Naive thymus-derived CD4-positive, alpha-beta T cell (primary cell): Measurements from ENCODE around the gene MCUR1. TPM values are rescaled to one million over a fixed set of nuclear protein-coding genes. Genes with fewer than 3 reads are reported as not detected.

Source experiments
- ATAC-seq: fragments of 150-1000 bp; cut with Tn5 transposase; 2 replicates; pipeline ENCODE4 v1.10.0; 2021; ENCODE audit warnings: mild to moderate bottlenecking, moderate library complexity
- CTCF ChIA-PET: fragments of 350-600 bp; sonication (Branson Sonifier 250); formaldehyde crosslinking; loops from one replicate; lab custom pipeline; 2021; ENCODE audit warnings: antibody characterized with exemption; lab: Charles Lee
- POLR2A ChIA-PET: fragments of 350-600 bp; sonication (Branson Sonifier 250); formaldehyde crosslinking; loops from one replicate; lab custom pipeline; 2021; ENCODE audit warnings: antibody characterized with exemption, inconsistent platforms; lab: Charles Lee
- DNase-seq, 9 donors: peaks; one replicate each; pipeline versions ENCODE4 v3.0.0 to v3.0.0-alpha.2; 2020 to 2022; ENCODE audit warnings: mixed read lengths in 1 of 9
- H3K27ac ChIP-seq: one replicate; pipeline ENCODE4 v1.7.0; 2013; ENCODE audit warnings: mild to moderate bottlenecking, low read depth, low read length, moderate library complexity
- H3K27me3 ChIP-seq, 2 donors: one replicate each; pipeline ENCODE4 v1.7.0; 2013; ENCODE audit warnings: low read length in 2 of 2, mild to moderate bottlenecking in 2 of 2, moderate library complexity in 2 of 2; ENCODE audit not compliant: control insufficient read depth in 2 of 2, insufficient read depth in 2 of 2
- H3K36me3 ChIP-seq, 3 experiments: 1 replicate in 2 of 3; 2 replicates in 1 of 3; pipeline ENCODE4 v1.7.0; 2013; ENCODE audit warnings: low read length in 3 of 3, mild to moderate bottlenecking in 3 of 3, moderate library complexity in 1 of 3; ENCODE audit not compliant: insufficient read depth in 3 of 3, control insufficient read depth in 2 of 3
- H3K4me1 ChIP-seq, 2 donors: one replicate each; pipeline ENCODE4 v1.7.0; 2013; ENCODE audit warnings: low read length in 2 of 2, mild to moderate bottlenecking in 2 of 2, moderate library complexity in 1 of 2; ENCODE audit not compliant: control insufficient read depth in 2 of 2, insufficient read depth in 2 of 2
- H3K4me3 ChIP-seq: 2 replicates; pipeline ENCODE4 v1.7.0; 2013; ENCODE audit warnings: mild to moderate bottlenecking, low read length
- H3K9me3 ChIP-seq, 3 experiments: 1 replicate in 2 of 3; 2 replicates in 1 of 3; pipeline ENCODE4 v1.7.0; 2013; ENCODE audit warnings: low read length in 3 of 3; ENCODE audit not compliant: control insufficient read depth in 2 of 3
- H3K27ac Mint-ChIP-seq, 9 donors: one replicate each; pipeline ENCODE4 v1.8.0; 2020 to 2022; ENCODE audit warnings: mixed read lengths in 9 of 9, mild to moderate bottlenecking in 8 of 9, moderate library complexity in 5 of 9, inconsistent platforms in 2 of 9
- H3K27me3 Mint-ChIP-seq, 5 donors: one replicate each; pipeline ENCODE4 v1.8.0; 2021 to 2022; ENCODE audit warnings: mixed read lengths in 5 of 5, mild to moderate bottlenecking in 1 of 5
- H3K36me3 Mint-ChIP-seq, 5 donors: one replicate each; pipeline ENCODE4 v1.8.0; 2020 to 2022; ENCODE audit warnings: mixed read lengths in 5 of 5, mild to moderate bottlenecking in 3 of 5, inconsistent platforms in 1 of 5
- H3K4me1 Mint-ChIP-seq, 7 donors: one replicate each; pipeline ENCODE4 v1.8.0; 2020 to 2022; ENCODE audit warnings: mixed read lengths in 7 of 7, mild to moderate bottlenecking in 3 of 7, inconsistent platforms in 1 of 7
- H3K4me3 Mint-ChIP-seq, 10 donors: one replicate each; pipeline ENCODE4 v1.8.0; 2020 to 2022; ENCODE audit warnings: mild to moderate bottlenecking in 10 of 10, mixed read lengths in 10 of 10, moderate library complexity in 6 of 10, inconsistent platforms in 2 of 10
- H3K9me3 Mint-ChIP-seq, 11 donors: one replicate each; pipeline ENCODE4 v1.8.0; 2020 to 2022; ENCODE audit warnings: mixed read lengths in 11 of 11, mild to moderate bottlenecking in 4 of 11, inconsistent platforms in 1 of 11, moderate library complexity in 1 of 11
- intact Hi-C, 2 donors: fragments of 100-400 bp; cut with micrococcal nuclease; formaldehyde crosslinking; loops; one replicate each; pipeline ENCODE4 v1.15.1; 2023
- polyA plus RNA-seq, 2 donors: library from polyadenylated mRNA; unstranded; fragments of 300-500 nt; fragmentation: Illumina TruSeq; gene quantifications; one replicate each; pipeline ENCODE4 v1.2.3, GENCODE V29; 2021
- total RNA-seq, 6 experiments: library from RNA in 5 of 6; stranded (reverse) in 5 of 6; gene quantifications; 1 replicate in 5 of 6; 2 replicates in 1 of 6; pipeline ENCODE4 v1.2.3 and lab custom pipeline; 2021 to 2026

MCUR1 gene
- total and polyA plus RNA-seq, 7 experiments from 2014 or later: 4.1 to 20.6 (median 7.4) TPM

DNA sequence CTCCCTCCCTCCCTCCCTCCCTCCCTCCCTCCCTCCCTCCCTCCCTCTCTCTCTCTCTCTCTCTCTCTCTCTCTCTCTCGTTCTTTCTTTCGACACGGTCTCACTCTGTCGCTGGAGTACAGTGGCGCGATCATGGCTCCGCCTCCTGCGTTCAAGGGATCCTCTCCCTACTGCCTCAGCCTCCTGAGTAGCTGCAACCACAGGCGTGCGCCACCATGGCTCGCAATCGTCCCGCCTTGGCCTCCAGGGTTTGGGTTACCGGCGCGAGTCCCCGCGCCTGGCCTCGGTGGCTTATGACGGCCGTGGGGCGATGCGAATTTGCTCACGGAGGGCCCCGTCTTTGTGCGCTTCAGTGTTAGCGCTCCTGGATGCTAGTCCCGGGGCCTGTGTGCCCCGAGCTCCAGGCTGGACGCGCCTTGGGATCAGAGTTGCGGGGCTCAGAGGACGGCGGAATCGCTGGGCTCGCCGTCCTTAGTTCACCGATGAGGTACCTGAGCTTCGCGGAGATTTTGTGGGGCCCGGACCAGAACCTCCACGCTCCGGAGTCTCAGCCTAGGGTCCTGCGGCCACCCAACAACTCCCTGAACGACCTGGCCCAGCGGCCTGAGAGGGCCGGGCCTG is 45.2 kb downstream of the MCUR1 start:
- no peaks in the 10 kb centered on the region for H3K9me3 ChIP-seq
- peaks cover 0 to 31% (median 16%) of the 10 kb centered on the region in 7 donors for H3K4me1 Mint-ChIP-seq
- no peak overlapping the region for H3K27ac Mint-ChIP-seq
- H3K27me3 ChIP-seq: no peaks in the 10 kb centered on the region
- peaks cover 0 to 6% (median 0%) of the 10 kb centered on the region in 5 donors for H3K27me3 Mint-ChIP-seq
- no peaks in the 10 kb centered on the region for H3K9me3 Mint-ChIP-seq
- ChIA-PET CTCF (interaction anchor here (0.8 to 1.5 kb wide), 2 partner anchors 315 kb away, joined by 3 to 4 read pairs; no protein-coding TSS in a partner anchor), POLR2A (interaction anchor here (0.6 to 1.1 kb wide), 2 partner anchors 154 to 197 kb away, joined by 4 to 6 read pairs; partner anchors contain the start of gene NOL7)
- no peak overlapping the region for H3K4me3 ChIP-seq
- intact Hi-C loops: loop anchor here in 1 of 2 donors (5.0 kb wide), 1 partner anchor 132 kb away; no protein-coding TSS in a partner anchor
- H3K4me3 Mint-ChIP-seq: no peak overlapping the region
- no peaks in the 10 kb centered on the region for H3K36me3 Mint-ChIP-seq
- no peak for DNase-seq
- H3K36me3 ChIP-seq: no peaks in the 10 kb centered on the region
- H3K27ac ChIP-seq: no peak overlapping the region
- ATAC-seq: no peak
- H3K4me1 ChIP-seq: peaks cover 0 to 4% of the 10 kb centered on the region in 2 donors

DNA sequence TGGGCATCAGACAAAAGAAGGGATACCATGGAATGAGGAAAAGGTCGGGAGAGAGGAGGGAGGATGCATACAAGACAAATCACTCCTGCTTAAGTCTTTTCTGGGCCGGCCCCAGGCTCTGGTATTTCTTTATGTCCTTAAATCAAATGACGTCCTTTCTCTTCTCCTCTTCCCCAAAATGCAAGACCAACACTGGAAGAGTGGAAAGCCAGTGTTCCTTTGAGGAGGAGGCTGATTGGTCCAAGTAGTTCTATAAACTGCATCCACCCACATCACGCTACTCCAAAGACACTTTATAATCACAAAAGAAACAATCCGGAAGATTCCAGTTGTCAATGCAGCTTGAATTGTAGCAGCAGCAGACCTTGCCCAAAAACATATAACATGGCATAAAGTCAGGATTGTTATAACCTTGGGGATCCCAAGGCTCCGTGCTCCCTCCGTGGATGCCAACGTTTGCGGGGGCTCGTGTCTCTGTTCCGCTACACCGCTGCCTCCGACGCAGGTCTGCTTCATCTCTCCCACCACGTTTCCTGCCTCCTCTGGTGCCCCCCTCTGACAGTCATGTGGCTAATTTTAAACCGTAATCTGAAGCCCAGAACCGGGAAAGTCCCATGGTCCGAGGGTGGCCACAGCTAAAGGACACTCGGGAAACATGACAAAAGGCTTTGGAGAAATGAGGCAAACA is 47.1 kb downstream of the MCUR1 start:
- DNase-seq (peak in 8 of 9 donors; percentile 12 to 48 (median 30)), ATAC-seq (peak; percentile 66)
- Histone ChIP-seq H3K9me3 (no peaks in the 10 kb centered on the region), H3K36me3 (no peaks in the 10 kb centered on the region), H3K4me3 (peak overlapping the region; percentile 51), H3K27ac (no peak overlapping the region), H3K4me1 (peaks cover 8 to 13% of the 10 kb centered on the region in 2 donors), H3K27me3 (no peaks in the 10 kb centered on the region)
- Mint-ChIP-seq H3K36me3 (peaks cover 0 to 2% (median 0%) of the 10 kb centered on the region in 5 donors), H3K27ac (peak overlapping the region in 7 of 9 donors; percentile 6 to 92 (median 59)), H3K9me3 (no peaks in the 10 kb centered on the region), H3K4me3 (peak overlapping the region; percentile 53 to 86 (median 76)), H3K27me3 (peaks cover 0 to 6% (median 0%) of the 10 kb centered on the region in 5 donors), H3K4me1 (peaks cover 10 to 49% (median 30%) of the 10 kb centered on the region in 7 donors)
- POLR2A ChIA-PET: interaction anchor here (0.6 to 1.2 kb wide), 2 partner anchors 12 to 147 kb away, joined by 4 read pairs; no protein-coding TSS in a partner anchor
- intact Hi-C loops: loop anchor here in 1 of 2 donors (1.0 to 5.0 kb wide), 8 partner anchors 42 to 438 kb away; partner anchors contain the start of genes MCUR1, NOL7, SIRT5 and TBC1D7
- CTCF ChIA-PET: interaction anchor here (0.7 to 1.9 kb wide), 2 partner anchors 11 to 193 kb away, joined by 3 to 7 read pairs; partner anchors contain the start of gene SIRT5

DNA sequence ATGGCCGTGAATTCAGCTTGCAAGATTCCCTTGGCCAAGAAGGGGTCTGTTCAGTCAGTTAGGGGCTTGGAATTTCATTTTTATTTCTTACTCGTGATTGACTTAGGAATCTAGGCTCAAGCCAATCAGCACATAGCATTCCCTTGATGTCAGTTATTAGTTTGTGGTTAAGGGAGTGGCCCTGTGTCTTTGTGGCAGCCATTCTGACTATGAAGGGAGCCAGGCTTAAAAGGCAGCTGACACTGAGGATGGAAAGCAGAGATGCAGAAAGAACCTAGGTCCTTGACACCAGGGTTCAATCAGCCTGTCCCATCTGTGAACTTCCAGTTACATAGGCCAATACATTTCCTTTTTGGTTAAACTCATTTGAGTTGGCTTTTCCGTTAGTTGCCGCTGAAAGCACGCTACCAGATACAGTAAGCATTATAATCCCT is 48.1 kb downstream of the MCUR1 start:
- no peak overlapping the region for H3K27ac ChIP-seq
- no peaks in the 10 kb centered on the region for H3K9me3 Mint-ChIP-seq
- CTCF ChIA-PET: interaction anchor here (0.7 to 1.9 kb wide), 2 partner anchors 10 to 192 kb away, joined by 3 to 7 read pairs; partner anchors contain the start of gene SIRT5
- H3K27ac Mint-ChIP-seq: peak overlapping the region in 1 of 9 donors; percentile 8
- no peaks in the 10 kb centered on the region for H3K27me3 ChIP-seq
- H3K4me1 ChIP-seq: peaks cover 10 to 14% of the 10 kb centered on the region in 2 donors
- H3K4me3 ChIP-seq: no peak overlapping the region
- POLR2A ChIA-PET: no interaction called here
- H3K36me3 Mint-ChIP-seq: peaks cover 0 to 6% (median 0%) of the 10 kb centered on the region in 5 donors
- DNase-seq (no peak), ATAC-seq (no peak)
- H3K27me3 Mint-ChIP-seq: peaks cover 0 to 6% (median 0%) of the 10 kb centered on the region in 5 donors
- peak overlapping the region in 6 of 10 donors; percentile 16 to 84 (median 29) for H3K4me3 Mint-ChIP-seq
- H3K4me1 Mint-ChIP-seq: peaks cover 11 to 55% (median 37%) of the 10 kb centered on the region in 7 donors
- H3K36me3 ChIP-seq: no peaks in the 10 kb centered on the region
- intact Hi-C loops: loop anchor here in 1 of 2 donors (2.0 to 5.0 kb wide), 4 partner anchors 41 to 437 kb away; partner anchors contain the start of genes MCUR1 and TBC1D7
- no peaks in the 10 kb centered on the region for H3K9me3 ChIP-seq

GRCh38 chr6:13765570-13765969 is 48.8 kb downstream of the MCUR1 start:
- DNase-seq (no peak), ATAC-seq (no peak)
- POLR2A ChIA-PET: interaction anchor here (0.6 kb wide), 2 partner anchors 61 to 194 kb away, joined by 3 read pairs; no protein-coding TSS in a partner anchor
- Mint-ChIP-seq H3K36me3 (peaks cover 0 to 7% (median 0%) of the 10 kb centered on the region in 5 donors), H3K9me3 (no peaks in the 10 kb centered on the region), H3K4me1 (peaks cover 11 to 57% (median 37%) of the 10 kb centered on the region in 7 donors), H3K27ac (peak overlapping the region in 2 of 9 donors; percentile 8 to 26), H3K4me3 (peak overlapping the region in 1 of 10 donors; percentile 12), H3K27me3 (peaks cover 0 to 6% (median 0%) of the 10 kb centered on the region in 5 donors)
- Histone ChIP-seq H3K27ac (no peak overlapping the region), H3K36me3 (no peaks in the 10 kb centered on the region), H3K9me3 (no peaks in the 10 kb centered on the region), H3K4me3 (no peak overlapping the region), H3K4me1 (peaks cover 10 to 14% of the 10 kb centered on the region in 2 donors), H3K27me3 (no peaks in the 10 kb centered on the region)
- intact Hi-C loops: loop anchor here in 1 of 2 donors (5.0 kb wide), 1 partner anchor 128 kb away; no protein-coding TSS in a partner anchor
- CTCF ChIA-PET: interaction anchor here (0.9 to 1.4 kb wide), 5 partner anchors 53 to 425 kb away, joined by 3 to 5 read pairs (median 3); partner anchors contain the start of genes NOL7 and SIRT5

GRCh38 chr6:13764996-13765395 is 49.4 kb downstream of the MCUR1 start:
- no peaks in the 10 kb centered on the region for H3K9me3 ChIP-seq
- Mint-ChIP-seq H3K27ac (no peak overlapping the region), H3K4me3 (no peak overlapping the region), H3K9me3 (no peaks in the 10 kb centered on the region), H3K27me3 (peaks cover 0 to 6% (median 0%) of the 10 kb centered on the region in 5 donors), H3K36me3 (peaks cover 0 to 7% (median 0%) of the 10 kb centered on the region in 5 donors), H3K4me1 (peaks cover 11 to 57% (median 37%) of the 10 kb centered on the region in 7 donors)
- intact Hi-C loops: loop anchor here in 1 of 2 donors (5.0 kb wide), 1 partner anchor 128 kb away; no protein-coding TSS in a partner anchor
- no peak for ATAC-seq
- CTCF ChIA-PET: interaction anchor here (0.6 to 1.4 kb wide), 6 partner anchors 52 to 425 kb away, joined by 3 to 5 read pairs (median 3); partner anchors contain the start of genes NOL7 and SIRT5
- H3K4me1 ChIP-seq: peaks cover 10 to 14% of the 10 kb centered on the region in 2 donors
- POLR2A ChIA-PET: interaction anchor here (0.6 to 0.7 kb wide), 3 partner anchors 61 to 193 kb away, joined by 3 read pairs; partner anchors contain the start of gene NOL7
- no peaks in the 10 kb centered on the region for H3K27me3 ChIP-seq
- DNase-seq: no peak
- H3K36me3 ChIP-seq: no peaks in the 10 kb centered on the region
- H3K4me3 ChIP-seq: no peak overlapping the region
- no peak overlapping the region for H3K27ac ChIP-seq
